GM12872 (cell line): ENCODE data around the gene AGRP.

Experiments used
- CTCF ChIP-seq: IDR thresholded peaks from 3 replicates; pipeline ENCODE4 v1.5.1; 2011; ENCODE audit warnings: low read depth, mild to moderate bottlenecking, low read length, moderate library complexity; ENCODE audit not compliant: insufficient read depth

AGRP gene

DNA sequence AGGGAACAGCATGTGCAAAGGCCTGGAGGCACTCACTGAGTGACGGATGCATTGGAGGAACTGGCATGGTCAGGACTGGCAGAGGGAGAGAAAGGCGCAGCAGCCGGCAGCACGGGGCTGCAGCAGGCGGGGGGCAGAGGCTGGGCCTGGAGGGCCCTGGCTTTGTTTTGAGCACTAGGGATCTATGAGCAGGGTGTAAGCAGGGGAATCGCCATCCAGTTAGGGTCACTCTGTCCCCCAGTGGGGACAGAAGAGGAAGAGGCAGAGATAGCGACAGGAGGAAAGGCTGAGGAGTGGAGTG is 38.3 kb downstream of the AGRP start:
- no peak for TF ChIP-seq CTCF

GRCh38 chr16:67444259-67445125 is 38.9 kb downstream of the AGRP start:
- no peak for TF ChIP-seq CTCF

DNA sequence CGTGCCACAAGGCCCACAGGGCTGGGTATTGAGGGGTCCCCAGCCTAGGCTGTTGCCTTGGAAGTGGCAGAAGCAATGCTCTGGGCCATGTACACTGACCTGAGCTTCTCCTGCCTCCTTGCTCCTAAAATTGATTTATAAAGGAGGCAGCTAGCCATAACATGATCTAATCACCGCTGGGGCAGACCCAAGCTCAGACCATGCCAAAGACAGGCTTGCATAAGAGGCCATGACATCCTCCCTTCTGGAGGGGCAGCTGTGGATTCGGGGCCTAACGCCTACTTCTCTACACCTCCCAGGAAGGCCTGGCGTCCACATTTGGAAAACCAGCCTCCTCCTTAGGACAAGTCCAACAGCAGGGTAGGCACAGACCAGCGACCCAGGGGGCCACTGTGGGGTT is 40.1 kb downstream of the AGRP start:
- TF ChIP-seq CTCF, result no peak

GRCh38 chr16:67442581-67443255 is 40.6 kb downstream of the AGRP start:
- no peak for TF ChIP-seq CTCF

- no peak for TF ChIP-seq CTCF
Observed at GRCh38 chr16:67441907-67442306, 41.4 kb downstream of the AGRP start.

DNA sequence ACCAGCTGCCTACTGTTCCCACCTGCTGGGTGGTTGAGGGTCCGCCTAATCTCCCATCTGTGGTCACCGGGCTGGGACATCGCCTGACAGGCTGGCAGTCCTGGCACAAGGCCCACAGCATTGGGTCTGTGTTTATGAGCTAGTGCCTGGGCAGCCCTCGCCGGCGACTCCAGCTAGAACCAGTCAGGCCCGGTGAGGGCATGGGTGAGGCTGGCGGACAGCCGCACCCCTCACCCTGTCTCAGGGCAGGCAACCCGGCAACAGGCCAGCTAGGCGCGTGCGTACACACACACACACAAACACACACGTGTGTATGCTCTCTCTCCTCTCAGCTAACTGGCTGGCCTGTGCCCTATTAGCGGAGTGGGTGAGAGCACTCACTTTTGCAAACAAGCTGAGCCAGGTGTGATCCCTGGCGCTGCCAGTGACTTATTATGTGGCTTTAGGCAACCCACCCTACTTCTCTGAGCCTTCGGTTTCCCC is 42.0 kb downstream of the AGRP start:
- no peak for TF ChIP-seq CTCF

- no peak for TF ChIP-seq CTCF
Observed at GRCh38 chr16:67438824-67439393, 44.4 kb downstream of the AGRP start.
